GM18907 (cell line): ENCODE data around the gene ATP4A.

Source experiments
- ATAC-seq: cut with Tn5 transposase; IDR thresholded peaks from one replicate; pipeline ENCODE4 v1.9.1; 2021; ENCODE audit warnings: mild to moderate bottlenecking, moderate library complexity; ENCODE audit not compliant: unreplicated experiment

Gene ATP4A

DNA sequence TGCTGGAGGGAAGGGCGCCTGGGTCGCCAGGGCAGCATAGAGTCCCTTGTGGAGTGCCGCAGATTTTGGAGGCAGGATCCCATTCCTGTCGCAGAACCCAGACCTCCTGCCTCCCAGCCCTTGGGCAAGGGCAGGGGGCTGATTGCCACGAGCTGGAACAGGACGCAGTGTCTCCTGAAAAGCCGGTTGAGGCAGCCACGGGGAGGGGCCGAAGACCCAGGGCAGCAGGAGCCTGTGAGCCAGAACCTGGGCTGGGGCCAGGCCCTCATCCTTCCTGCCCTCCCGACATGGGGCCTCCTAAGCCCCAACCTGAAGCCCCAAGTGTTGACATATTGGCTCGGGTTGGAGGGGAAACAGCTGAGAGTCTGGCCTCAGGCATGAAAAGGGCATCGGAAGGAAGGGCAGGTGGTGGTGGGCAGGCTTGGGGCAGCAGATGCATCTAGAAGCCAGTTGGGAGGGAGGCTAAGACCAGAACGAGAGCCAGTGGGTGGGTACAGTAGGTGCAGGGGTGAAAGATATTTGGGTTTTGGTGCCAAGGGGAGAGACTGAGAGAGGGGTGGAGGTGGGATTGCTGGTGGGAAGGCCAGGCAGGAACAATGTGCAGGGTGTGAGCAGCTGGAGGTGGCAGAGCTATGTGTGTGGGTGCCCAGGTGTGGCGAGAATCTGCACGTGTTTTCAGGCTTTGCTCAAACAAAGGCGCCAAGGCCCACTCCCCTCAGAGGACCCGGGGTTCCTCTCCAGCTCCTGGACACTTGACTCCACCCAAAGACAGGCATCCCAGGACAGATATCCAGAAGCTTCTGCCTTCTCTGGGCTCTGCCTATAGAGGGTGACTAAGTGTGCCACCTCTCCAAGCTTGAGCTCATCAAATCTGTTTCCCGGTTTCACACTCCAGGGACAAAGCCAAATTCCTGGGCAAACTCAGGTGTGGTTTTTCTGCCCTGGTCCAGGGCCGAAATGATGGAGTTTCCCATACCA, 33.9 kb downstream of the ATP4A start:
- no peak for ATAC-seq

DNA sequence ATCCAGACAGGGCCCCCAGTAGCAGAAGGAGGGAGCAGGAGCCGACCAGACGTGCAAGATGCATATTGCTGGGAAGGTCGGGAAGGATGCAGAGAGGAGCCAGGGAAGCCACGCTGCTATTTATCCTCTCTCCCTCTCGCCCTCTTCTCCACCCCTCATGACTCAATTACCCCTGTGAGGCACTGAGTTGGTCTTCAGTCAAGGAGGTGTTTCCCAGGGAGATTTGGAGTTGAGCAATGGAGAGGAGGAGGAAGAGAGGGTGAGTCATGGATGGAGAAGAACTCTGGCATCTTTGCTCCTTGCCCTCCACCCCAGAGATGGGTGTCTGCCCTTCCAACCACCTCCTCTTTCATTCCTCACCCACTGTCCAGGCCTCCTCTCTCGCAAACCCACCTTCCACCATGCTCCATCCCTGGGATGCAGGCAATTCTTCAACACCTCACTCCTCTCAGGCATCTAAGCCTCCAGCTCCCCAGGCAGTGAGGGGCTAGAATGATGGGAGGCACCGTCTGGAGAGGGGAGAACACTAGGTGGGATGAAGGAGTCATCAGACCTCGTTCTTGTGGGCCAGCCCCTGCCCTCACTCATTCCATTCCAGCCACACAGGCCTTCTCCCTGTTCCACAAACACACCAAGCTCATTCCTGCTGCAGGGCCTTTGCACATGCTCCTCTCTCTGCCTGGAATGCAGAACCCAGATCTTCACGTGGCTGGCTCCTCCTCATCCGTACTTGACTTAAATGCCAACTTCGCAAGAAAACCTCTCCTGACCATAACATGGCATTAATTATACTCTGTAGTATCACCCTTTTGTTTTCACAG, 35.0 kb downstream of the ATP4A start, which contains the start of gene SBSN:
Gene SBSN, minus strand, starts transcription at position 94 of the 821 bp plus-strand sequence. Its CDS starts 30 bp downstream, at position 64.
- ATAC-seq = no peak

DNA sequence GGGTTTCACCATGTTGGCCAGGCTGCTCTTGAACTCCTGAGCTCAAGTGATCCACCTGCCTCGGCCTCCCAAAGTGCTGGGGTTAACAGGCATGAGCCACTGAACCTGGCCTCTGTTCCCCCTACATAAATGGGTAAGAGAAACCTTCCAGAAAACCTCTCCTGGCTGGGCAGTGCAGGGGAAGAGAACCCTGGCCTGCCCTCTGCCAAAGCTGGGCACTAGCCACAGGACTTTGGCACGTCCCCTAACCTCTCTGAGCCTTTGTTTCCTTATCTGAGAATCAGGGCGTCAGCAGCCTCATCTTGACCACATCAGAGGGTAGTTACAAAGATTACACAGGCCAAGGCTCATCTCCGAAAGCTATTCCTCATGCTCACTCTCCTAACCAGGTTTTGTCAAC, 37.6 kb downstream of the ATP4A start:
- no peak for ATAC-seq

DNA sequence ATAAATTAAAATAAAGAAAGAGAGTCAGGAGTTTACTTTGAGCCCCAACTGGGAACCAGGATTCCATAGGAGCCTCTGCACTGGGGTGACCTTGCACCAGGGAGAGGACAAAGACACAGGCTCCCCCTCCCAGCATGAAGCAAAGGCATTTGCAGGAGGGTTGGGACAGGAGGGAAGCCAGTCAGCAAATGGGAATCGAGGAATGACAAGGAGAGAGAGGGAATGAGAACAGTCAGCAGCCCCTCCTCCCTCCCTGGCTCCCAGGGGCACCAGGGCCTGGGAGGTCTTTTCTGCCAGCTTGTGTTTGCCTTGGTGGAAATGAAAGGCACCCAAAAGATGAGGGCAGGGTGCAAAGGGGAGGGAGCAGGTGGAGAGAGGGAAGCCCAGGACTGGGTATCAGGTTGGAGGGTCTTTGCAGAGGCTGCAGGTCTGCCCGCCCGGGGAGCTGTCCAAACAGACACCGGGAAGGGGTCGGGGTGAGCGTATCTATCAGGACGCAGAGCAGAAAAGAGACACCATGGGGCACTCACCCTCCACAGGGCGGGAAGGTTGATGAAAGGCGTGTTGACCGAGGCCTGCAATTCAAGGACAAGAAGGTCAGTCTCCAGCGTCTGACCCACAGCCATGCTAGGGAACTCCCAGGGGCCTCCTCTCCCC, 39.1 kb downstream of the ATP4A start:
- ATAC-seq = no peak

DNA sequence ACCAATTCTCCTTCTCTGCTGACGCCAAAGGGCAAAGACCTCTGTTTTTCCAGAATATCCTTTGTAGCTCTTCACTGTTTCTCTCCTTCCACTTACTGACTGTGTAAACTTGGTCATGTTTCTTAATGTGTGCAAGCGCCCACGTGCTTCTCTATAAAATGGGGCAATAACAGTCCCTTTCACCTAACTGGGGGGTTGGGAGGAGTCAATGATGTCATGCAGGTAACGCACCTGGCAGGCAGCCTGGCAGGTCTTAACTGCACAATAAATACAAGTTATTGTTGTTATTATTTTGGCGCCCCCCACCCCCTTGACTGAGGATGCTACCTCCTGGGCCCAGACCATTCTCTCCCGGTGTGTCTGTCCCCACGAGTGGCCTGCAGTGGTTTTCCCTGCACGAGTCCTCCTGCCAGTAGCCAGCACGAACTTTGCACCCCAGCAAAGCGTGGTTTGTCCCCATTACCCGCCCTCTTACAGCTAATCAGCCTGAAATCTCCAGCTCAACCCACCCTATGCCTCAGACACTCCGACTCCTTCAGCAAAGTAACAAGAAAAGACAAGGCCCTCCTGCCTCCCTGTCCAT, 40.6 kb downstream of the ATP4A start:
- no peak for ATAC-seq

DNA sequence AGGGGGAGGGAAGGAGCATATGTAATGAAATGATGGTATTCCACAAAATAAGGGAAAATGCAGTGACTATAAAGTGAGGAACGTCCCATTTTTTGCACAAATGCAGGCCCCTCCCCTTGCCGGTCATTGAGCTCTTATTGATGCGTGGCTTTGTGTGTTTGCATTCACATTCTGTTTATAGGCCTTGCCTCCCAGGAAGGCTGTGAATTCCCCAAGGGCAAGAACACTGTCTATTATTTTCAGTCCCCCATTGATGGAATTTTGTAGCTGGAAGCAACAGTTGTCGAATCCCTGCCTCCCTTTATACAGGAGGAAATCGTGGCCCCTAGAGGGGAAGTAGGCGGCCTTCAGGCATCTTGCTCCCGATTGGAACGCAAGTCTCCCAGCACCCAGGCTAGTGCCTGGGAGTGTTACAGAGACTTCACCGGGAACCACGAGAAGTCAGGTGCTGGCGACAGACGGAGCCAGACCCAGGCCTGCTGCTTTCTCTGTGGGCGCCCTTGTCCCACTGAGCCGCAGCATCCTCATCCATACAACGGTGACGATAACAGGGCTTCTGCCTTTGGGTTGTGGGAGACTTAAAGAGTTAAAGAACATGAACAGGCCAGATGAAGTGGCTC, 42.2 kb downstream of the ATP4A start:
- no peak for ATAC-seq

DNA sequence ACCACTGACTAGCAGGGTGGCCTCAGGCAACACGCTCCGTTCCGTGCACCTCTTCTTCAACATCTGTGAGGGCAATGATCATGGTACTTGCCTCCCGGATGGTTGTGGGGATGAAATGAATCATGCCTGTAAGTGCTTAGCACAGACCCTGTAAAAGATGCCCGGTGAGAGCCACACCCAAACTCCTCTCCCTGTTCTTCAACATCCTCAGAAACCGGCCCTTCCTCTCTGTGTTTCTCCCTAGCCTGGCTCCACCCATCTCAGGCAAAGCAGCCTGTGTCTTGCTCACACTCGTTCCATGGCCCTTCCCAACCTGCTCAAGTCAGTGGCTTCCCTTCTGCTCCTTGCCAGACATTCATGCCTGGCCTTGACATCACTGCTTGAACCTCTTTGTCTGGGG, 44.2 kb downstream of the ATP4A start:
- no peak for ATAC-seq

DNA sequence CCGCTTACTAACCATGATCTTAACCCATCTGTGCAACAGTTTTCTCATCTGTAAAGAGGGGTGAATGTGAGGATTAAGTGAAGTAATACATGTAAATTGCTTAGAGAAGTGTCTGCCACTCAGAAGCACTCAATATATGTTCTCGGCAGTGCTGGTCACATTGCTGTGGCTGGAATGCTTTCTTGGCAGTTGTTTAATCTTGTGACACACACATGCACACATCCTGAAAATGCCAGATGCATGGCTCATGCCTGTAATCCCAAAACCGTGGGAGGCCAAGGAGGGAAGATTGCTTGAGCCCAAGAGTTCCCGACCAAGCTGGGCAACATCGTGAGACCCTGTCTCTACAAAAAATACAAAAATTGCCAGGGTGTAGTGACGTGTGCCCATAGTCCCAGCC, 45.1 kb downstream of the ATP4A start:
- ATAC-seq = no peak

DNA sequence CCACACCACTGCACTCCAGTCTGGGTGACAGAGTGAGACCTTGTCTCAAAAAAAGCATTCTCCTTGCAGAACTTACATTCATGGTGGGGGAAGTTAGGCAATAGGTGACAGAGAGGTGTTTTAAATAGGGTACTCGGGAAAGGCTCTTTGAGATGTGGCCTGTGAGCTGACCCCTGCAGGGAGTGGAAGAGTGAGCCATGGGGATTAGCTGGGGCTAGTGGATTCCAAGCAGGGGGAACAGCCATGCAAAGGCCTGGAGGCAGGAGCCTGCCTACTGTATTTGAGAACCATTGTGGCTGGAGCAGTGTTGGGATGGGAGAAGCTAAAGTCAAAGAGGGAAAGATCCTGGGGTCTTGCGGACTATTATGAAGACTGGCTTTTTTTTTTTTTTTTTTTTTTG, 46.1 kb downstream of the ATP4A start:
- no peak for ATAC-seq

DNA sequence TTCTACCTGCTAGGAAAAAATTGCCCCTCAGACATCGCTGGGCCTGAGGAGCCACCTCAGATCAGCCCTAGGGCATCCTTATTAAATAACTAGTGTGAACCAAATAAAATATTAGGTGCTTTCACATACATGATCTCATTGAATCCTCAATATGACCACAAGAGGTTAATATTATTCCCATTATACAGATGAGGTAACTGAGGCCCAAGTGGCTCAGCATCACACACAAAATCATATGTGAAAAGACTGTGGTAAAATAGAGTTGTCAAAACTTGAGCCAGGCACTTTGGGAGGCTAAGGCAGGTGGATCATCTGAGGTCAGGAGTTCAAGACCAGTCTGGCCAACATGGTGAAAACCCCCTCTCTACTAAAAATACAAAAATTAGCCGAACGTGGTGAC, 47.1 kb downstream of the ATP4A start:
- no peak for ATAC-seq

DNA sequence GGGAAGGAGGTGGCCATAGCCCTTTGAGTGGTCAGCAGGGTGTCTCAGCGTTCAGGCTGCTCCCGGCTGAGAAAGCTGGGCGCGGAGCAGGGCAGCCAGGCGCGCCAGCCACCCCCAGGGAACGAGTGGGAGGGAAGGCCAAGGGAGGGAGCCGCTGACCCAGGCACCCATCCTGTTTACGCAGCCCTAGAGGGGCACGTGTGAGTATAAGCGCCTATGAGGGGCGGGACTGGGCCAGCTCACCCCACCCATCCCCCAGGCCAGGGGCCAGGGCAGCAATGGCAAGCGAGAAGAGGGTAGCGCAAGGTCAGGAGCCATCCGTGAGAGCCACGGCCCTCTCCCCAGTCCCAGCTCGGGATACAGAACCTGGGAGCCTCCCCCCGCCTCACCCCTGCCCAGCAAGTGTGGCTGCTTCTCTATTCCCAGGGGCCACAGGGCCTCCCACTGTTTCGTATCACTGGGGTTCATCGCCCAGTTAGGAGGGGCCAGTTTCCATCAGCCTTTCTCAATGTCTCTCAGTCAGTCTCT, 49.1 kb downstream of the ATP4A start:
- ATAC-seq = no peak

DNA sequence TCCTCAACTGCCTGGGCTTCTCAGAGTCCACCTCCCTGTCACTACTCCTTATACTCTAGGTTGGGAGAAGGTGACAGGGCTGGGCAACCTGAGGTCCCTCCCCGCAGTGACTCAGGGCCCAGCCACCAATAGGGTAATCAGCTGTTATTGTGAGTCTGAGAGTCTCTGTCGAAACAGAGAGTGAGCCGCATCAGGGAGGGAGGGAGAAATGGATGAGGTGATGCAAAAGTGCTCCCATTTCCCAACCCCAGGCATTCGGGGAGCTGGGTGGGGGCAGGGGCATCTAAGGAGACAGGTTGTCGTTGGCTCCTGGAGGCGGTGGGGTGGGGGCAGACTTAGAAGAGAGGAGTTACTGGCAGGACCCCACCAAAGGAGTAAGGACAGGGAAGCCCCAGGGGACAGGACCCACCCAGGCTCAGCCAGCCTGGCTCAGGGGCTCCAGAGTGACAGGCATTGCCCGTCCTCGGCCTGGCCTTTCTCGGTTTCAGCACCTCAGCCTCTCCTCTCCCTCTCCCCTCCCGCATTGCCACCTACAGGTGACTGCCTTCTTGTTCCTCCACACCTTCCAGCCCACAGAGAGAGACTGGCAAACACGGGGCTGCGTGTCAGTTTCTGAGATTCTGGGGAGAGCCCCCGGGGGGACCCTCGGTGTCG, 49.7 kb downstream of the ATP4A start, which contains the start of gene DMKN:
Gene DMKN, minus strand, starts transcription at position 22 of the 654 bp plus-strand sequence. CDS start 174 bp downstream, outside the sequence.
- no peak for ATAC-seq

DNA sequence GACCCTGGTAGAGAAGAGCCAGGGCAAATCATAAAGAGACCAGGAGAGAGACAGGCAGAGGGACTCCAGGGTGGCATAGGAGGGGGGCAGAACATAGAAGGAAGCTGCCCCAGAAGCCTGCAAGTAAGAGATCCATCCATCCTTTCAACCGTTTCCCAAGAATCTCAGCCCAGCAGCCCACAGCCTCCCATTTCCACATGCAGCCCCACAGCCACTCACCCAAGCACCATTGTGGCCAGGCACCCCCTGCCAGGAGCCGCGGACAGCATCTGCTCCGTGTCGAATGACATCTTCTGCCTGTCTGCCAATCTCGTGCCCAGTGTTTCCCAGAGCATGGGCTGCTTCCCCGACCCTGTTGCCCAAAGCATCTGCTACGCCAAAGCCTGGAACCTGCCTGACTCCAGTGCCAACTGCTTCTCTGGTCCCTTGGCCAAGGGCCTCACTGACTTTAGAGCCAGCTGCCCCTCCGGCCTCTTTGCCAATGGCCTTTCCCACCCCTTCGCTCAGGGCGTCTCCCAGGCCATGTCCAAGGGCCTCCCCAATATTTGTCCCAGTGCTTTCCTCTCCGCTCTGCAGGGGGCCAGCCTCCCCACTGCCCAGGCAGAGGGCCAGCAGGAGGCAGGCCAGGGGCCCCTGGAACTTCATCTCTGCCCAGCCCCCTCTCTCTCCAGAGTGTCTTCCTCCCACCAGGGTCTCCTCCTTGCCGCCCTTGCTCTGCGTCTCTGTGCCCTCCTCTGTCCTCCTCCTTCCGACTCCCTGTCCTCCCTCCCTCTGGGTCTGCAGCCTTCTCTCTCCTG, 50.4 kb downstream of the ATP4A start:
- ATAC-seq = no peak

DNA sequence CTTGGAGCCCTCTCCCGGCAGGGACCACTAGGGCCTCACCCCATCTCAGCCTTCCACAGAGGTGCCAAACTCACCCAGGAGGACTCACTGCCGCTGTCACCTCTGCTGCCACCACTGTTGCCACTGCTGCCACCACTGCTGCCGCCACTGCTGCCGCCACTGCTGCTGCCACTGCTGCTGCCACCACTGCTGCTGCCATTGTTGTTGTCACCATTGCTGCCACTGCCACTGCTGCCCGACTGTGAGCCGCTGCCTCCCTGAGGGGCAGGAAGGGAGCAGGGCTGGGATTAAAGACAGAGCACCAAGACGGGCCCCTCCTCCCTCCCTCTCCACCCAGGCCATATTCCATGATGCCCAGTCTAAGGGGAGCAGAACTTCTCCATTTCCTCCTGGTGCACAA, 52.1 kb downstream of the ATP4A start:
- ATAC-seq = no peak

DNA sequence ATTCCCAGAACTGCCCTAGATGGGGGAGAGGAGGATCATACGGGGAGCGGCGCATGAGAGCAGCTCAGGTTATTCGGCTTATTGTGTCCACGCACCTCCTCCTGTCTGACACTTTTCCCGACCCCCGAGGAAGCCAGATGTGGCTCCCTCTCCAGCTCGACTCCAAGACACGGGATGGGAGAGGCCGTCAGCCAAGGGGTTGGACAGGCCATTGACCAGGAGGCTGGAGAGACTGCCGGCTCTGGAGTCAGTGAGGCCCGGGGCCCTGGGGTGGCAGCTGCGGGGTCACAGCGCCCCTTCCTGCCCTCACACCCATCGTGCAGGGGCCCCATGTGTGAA, 52.9 kb downstream of the ATP4A start:
- no peak for ATAC-seq

DNA sequence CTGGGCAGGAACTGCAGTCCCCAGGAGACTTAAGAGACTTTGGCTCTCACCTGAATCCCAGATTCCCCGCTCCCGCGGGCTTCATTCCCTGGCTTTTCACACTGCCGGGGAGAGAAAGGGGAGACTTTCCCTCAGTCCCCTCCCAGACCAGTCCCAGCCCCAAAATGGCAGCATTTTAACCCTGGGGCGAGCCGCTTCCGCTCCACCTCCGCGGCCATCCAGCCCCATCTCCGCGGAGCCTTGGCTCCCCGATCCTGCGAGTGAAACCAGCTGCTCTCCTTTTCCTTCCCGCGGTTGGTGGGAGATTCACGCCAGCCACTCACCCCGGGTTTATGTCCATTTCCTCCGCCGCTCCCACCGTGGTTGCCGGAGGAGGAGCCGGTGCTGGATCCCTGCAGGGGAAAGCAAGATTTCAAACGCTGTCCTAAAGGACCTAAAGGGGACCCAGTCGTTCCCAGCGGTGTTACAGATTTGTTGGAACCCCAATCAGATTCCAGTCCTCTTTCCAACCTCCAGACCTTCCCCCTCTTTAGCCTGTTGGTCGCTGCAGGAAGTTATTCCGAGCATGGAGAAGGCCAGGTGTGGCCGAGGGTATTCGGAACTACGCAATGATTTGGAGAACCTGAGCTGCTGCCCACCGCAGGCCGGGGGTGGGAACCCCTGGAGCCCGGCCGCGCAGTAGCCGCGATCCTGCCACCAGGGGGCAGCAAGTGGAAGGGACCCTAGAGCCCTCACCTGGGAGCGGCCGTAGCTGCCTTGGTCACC, 53.4 kb downstream of the ATP4A start:
- no peak for ATAC-seq

DNA sequence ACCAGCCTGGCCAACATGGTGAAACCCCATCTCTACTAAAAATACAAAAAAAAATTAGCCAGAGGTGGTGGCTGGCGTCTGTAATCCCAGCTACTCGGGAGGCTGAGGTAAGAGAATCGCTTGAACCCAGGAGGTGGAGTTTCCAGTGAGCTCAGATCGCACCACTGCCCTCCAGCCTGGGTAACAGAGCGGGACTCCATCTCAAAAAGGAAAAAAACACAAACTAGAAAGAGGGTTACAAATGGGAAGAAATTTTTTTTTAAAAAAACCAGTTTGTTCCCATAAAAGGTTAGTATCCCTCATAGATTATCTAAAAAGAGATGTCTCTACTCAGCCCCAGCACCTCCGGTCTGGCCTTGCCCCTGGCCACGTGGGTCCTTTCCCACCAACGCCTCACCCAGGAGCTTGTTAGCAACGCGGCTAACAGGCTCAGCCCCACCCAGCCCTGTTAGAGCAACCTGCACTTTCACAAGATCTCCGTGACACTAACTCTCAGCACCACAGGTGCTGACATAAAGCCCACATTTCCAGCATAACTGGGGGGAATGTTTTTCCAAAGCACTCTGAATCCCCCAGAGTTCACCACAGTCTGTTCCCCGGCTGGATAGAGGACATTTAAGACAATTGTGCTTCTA, 54.3 kb downstream of the ATP4A start:
- no peak for ATAC-seq

DNA sequence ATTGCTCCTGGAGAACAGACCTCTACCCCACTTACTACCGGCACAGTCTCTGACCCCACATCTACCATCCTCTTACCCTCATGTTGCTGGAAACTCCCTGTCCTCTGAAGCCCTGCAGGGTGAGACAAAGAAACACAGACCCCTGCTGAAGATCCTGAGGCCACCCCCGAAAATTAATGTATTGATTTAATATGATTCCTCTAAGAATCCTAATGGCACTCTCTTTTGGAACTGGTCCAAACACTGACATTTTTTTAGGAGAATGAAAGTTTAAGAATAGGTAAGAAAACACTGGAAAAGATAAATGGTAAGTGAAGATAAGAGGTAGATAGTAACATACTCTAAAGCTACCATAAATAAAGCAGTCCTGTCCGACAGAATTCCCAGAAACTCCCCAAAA, 55.3 kb downstream of the ATP4A start:
- ATAC-seq = no peak
